ENCODE measurements around the gene SHC3. TPM values are rescaled to one million over a fixed set of nuclear protein-coding genes. Genes with fewer than 3 reads are reported as not detected.

SHC3 gene
- total RNA-seq, 4 donors from 2014 or later = 0.51 to 3.5 (median 2.5) TPM

GRCh38 chr9:88996921-88997235, 181.7 kb downstream of the SHC3 start:
- intact Hi-C loops (cut with DNase I; ENCODE audit: low total_unique reads) = loop anchor here (5.0 kb wide), 1 partner anchor 250 kb away; no protein-coding TSS in a partner anchor
- Histone ChIP-seq H3K27ac (no peak overlapping the region), H3K4me3 (no peak overlapping the region)

DNA sequence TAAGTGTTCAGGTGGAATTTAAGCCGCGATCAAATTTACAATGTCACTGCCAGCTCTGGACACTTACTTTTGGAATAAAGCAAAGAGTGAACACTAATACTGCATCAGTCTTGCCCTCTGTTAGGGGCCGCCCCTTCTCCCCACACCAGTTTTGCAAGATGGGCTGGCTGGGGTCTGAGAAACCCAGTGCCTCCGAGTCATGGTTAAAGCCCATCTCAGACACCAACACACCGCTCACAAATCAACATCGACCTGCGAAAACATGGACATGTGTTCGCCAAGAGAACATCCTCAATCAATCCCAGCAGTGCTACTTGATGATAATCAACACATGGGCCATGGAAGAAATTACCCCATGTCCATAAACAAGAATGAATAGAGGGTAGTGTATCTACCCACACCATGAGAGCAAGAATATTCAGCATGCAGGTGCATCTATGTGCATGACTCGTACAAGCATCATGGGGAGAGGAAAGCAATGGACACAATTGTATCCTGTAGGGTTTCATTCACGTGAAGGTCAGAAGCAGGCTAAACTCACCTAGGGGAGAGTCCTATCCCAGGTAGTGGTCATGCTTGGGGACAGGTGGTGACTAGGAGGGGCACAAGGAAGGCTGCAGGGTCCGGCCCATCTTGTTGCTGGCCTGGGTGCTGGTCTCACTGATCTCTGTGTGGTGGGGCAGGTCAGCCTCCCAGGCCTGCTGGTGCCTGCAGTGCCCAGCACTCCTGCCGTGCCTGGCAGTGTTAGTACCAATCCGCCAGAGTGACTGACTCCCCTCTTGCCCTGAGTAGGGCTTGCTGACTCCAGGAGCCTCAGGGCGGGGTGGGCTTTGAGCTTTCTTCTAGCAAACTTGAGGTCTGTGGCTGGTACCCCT, 182.3 kb downstream of the SHC3 start:
- TF ChIP-seq CTCF (IDR thresholded peaks at IDR 0.05) (no peak), POLR2A (IDR thresholded peaks at IDR 0.05) (no peak)
- Histone ChIP-seq H3K27me3 (no peaks in the 10 kb centered on the region), H3K36me3 (no peaks in the 10 kb centered on the region), H3K4me1 (peaks cover 5 to 11% of the 10 kb centered on the region in 2 donors), H3K27ac (no peak overlapping the region), H3K9me3 (no peaks in the 10 kb centered on the region), H3K4me3 (no peak overlapping the region)
- intact Hi-C loops (cut with DNase I; ENCODE audit: low total_unique reads) = loop anchor here (5.0 kb wide), 1 partner anchor 249 kb away; no protein-coding TSS in a partner anchor
- peak in 1 of 2 donors; percentile 9 for DNase-seq

More at GRCh38 chr9:88996921-88997235, 181.7 kb downstream of the SHC3 start:
- peak in 1 of 2 donors; percentile 7 for DNase-seq
- Histone ChIP-seq H3K4me1 (peaks cover 5 to 11% of the 10 kb centered on the region in 2 donors), H3K9me3 (no peaks in the 10 kb centered on the region), H3K36me3 (no peaks in the 10 kb centered on the region), H3K27me3 (no peaks in the 10 kb centered on the region)
- TF ChIP-seq CTCF (IDR thresholded peaks at IDR 0.05) = no peak
- no peak for TF ChIP-seq POLR2A (IDR thresholded peaks at IDR 0.05)

DNA sequence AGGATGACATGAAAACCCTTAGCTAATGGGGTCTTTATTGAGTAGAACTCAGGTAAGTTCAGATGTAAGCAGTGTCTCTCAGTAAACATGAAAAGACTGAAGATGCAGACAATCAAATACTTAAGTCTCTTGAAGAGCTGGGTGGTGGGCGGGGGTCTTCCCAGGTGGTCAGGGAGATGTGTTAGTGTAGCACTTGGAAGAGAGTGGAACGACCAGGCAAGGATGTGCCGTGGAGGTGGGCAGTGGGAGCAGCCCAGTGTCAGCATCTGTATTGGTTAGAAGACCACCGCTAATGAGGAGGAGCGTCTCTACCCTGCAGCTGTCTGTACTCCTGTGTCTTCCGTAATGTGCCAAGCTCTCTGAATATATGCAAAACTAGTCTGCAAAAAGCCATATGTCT, 183.0 kb downstream of the SHC3 start:
- H3K27ac ChIP-seq = peak overlapping the region in 1 of 2 donors; percentile 64
- DNase-seq = peak in 1 of 2 donors; percentile 10
- intact Hi-C loops (cut with DNase I; ENCODE audit: low total_unique reads) = loop anchor here (5.0 kb wide), 1 partner anchor 248 kb away; no protein-coding TSS in a partner anchor
- H3K36me3 ChIP-seq = no peaks in the 10 kb centered on the region
- H3K9me3 ChIP-seq = no peaks in the 10 kb centered on the region
- peaks cover 3 to 11% of the 10 kb centered on the region in 2 donors for H3K4me1 ChIP-seq
- H3K27me3 ChIP-seq = no peaks in the 10 kb centered on the region
- TF ChIP-seq POLR2A (IDR thresholded peaks at IDR 0.05) (no peak), CTCF (IDR thresholded peaks at IDR 0.05) (no peak)
- no peak overlapping the region for H3K4me3 ChIP-seq

- no peaks in the 10 kb centered on the region for H3K36me3 ChIP-seq
- peak overlapping the region; percentile 16 to 64 for H3K27ac ChIP-seq
- no peak overlapping the region for H3K4me3 ChIP-seq
- intact Hi-C loops (cut with DNase I; ENCODE audit: low total_unique reads) = loop anchor here (5.0 kb wide), 1 partner anchor 248 kb away; no protein-coding TSS in a partner anchor
- H3K9me3 ChIP-seq = no peaks in the 10 kb centered on the region
- H3K27me3 ChIP-seq = no peaks in the 10 kb centered on the region
- TF ChIP-seq CTCF (IDR thresholded peaks at IDR 0.05) (no peak), POLR2A (IDR thresholded peaks at IDR 0.05) (no peak)
- peak in 1 of 2 donors; percentile 10 for DNase-seq
- peaks cover 0 to 11% of the 10 kb centered on the region in 2 donors for H3K4me1 ChIP-seq
These were observed 183.4 kb downstream of the SHC3 start for GRCh38 chr9:88995200-88995577.
